Stimulated activated CD4-positive, alpha-beta T cell treated with anti-CD3 and anti-CD28 coated beads, Interleukin-12 subunit alpha, Interleukin-12 subunit beta, amount 100 ng/mL, for 24 hours (primary cell): Measurements from ENCODE around the gene ANTXR1.

Source experiments
- DNase-seq, 2 experiments: peaks; one replicate each; pipeline ENCODE4 v3.0.0-alpha.2; 2020; ENCODE audit warnings: low read depth in 2 of 2

The ANTXR1 gene

DNA sequence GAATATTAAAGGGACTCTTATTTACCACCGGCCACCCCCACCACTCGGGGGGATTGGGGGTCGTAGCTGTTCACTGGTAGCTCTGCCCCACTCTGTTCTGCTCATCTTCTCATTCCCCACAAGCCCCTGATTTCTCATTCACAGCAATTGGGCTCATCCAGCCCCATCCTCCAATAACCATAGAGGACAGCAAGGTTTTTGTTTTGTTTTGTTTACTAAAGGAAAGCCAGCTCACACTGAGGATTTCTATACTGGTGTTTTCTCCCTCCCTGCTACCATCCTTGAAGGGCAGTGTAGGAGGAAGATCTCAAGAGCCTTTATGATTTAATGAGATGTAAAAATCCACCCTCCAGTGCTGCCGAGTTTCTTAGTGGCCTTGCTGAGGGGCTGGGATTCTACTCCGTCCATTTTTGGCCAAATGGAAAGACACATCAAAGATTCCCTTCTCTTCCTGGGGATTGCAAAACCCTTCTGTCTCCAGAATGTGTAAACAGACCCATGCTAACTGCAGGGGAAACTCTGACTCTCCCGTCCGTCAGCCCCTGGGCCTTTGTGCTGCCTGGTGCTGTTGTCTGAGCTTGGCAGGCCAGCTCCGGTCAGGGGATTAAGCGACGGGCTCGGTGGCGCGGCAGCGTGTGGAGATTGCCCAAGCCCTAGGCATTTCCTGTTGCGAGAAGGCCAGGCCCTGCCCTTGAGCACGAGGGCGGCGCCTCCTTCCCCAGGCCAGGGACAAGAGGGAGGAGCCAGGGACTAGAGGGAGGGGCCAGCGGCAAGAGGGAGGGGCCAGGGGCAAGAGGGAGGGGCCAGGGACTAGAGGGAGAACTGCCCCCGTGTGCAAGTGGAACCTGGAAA lies 165.0 kb downstream of the ANTXR1 start:
- DNase-seq, result peak in 1 of 2 experiments; percentile 0

DNA sequence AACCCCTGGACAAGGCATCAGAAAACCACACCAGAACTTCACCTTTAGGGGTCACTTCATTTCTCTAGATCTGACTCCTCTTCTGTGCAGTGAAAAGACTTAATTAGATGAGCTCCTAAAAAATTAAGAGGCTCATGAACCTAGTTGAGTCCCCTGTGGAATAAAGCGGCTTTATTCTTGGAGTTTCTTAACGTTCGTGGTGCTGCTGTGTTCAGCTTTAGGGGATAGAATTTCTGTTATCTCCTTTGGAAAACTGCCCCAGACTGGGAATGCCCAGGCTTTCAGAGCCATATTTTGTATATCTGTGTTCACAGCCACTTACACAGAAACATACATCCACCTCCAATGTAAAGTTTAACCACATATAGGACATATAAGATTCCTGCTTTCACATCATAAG lies 165.8 kb downstream of the ANTXR1 start:
- DNase-seq, result no peak

DNA sequence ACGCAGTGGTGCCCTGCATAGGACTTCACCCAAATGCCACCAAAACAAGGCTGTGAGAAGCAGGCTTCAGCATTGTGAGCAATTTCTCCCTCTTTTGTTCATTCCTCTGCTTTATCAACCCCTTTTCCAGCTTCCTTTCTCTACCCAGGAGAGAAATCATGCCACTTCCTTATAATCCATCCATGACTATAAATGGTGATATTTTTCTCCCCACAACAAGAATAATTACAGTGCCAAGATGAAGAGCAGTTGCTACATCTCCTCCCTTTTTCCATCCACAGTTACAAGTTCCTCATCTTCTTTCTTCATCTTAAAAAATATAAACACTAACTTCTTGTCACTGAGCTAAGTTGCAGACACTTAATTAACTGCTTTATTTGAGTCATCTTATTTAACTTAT lies 167.2 kb downstream of the ANTXR1 start:
- DNase-seq, result no peak

DNA sequence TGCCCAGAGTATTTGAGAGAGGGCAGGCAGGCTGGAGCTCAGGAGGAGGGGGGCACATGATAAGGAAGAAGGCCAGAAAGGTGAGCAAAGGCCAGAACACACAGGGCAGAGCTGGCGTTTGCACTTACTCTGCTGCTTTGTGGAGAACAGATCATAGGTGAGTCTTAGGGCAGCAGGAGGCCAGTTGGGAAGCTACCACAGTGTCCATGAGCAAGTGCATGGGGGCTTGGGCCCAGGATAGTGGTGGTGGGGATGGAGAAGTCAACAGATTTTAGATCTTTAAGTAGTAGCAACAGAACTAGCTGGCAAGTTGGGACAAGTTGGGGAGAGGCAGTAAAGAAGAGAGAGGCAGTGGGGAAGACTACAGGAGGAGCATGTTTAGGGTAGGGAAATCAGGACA lies 168.0 kb downstream of the ANTXR1 start:
- no peak for DNase-seq

DNA sequence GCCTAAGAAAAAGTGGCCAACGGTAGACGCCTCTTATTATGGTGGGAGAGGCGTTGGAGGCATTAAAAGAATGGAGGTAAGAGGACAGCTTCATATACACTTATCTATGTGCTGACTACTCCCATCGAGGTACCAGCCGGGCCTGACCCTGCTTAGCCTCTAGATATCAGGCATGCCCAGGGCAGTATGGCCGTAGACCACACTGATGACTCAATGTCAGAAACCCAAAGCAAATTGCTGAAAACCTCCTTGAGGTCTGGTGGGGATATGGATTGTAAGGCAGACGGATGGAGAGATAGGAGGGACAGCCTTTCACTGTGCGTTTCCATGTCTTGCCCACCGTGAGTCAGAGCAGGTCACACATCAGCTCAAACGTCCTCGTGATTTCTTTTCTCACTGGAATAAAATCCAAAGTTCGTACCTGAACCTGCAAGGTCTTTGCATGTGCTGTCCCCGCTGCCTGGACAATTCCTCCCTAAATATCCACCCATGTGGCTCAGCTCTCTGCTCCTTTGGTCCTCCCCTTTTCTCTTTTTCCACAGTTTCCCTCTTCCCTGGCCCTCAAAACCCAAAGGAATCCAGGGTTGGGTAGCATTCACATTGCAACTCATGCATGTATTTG lies 168.9 kb downstream of the ANTXR1 start:
- DNase-seq, result no peak

DNA sequence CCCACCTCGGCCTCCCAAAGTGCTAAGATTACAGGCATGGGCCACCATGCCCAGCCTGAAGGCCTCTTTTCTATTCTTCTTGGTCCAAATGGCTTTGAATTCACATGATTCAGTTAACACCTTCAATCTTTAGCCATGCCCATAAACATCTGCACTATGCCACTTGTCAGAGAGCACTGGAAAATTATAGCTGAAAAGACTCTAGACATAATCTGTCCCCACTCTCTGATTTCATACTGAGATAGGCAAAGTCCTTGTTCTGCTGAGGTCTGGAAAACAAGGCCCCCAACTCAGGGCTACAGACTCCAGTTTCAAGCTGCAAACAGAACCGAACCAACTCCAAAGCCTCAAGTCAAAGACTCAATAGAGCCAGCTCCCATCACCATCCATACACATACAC lies 170.7 kb downstream of the ANTXR1 start:
- DNase-seq, result no peak

DNA sequence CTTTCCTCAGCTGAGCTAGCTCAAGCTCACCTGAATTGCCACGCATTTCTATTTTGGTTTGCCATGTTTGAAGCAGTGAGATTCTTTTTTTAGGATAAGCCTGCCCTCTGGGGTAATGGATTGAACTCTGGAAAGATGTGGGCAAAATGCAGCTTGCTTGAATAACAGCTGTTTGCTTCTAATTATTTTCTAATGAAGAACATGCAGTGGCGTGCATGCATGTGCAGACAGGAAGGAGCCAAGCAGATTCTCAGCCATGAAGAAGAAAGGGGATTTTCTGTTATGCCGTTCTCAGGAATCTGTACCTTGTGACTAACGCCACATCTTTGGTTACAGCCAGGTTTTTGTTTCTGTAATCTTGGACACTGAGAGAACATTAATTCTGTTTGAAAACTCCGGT lies 171.2 kb downstream of the ANTXR1 start:
- no peak for DNase-seq

DNA sequence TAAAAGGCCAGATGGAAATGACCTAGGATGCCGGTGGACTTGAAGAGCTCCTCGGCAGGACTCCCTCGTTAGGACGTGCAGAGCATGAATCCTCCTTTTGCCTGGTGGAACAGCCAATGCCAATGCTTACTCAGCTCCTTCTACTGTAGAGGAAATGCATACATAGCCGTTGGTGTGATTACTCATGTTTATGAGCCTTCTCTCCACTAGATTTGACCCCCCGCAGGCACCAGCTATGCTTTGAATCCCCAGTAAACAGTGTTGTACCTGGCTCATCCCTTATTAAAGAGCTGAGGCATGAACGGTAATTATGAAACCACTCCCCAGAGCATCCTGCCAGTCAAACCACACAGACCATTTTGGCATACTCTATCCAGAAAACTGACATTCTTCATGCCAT lies 172.8 kb downstream of the ANTXR1 start:
- no peak for DNase-seq

DNA sequence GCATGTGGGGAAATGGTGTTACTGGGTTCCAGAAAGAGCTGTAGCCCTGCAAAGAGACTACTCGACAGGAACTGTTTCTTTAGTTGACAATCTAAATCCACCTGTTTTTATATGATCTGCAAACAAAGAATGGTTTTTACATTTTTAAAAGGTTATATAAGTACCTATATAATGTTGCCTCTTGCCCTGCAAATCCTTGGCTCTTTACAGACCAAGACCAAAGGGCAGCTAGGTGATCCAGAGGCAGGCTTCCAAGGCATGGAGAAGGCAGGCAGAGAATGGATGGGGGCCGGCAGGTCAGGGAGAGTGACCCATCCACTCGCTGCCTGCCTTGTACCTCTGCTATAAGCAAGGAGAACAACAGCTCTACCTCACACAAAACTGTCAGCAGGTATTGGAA lies 173.6 kb downstream of the ANTXR1 start:
- DNase-seq, result no peak

DNA sequence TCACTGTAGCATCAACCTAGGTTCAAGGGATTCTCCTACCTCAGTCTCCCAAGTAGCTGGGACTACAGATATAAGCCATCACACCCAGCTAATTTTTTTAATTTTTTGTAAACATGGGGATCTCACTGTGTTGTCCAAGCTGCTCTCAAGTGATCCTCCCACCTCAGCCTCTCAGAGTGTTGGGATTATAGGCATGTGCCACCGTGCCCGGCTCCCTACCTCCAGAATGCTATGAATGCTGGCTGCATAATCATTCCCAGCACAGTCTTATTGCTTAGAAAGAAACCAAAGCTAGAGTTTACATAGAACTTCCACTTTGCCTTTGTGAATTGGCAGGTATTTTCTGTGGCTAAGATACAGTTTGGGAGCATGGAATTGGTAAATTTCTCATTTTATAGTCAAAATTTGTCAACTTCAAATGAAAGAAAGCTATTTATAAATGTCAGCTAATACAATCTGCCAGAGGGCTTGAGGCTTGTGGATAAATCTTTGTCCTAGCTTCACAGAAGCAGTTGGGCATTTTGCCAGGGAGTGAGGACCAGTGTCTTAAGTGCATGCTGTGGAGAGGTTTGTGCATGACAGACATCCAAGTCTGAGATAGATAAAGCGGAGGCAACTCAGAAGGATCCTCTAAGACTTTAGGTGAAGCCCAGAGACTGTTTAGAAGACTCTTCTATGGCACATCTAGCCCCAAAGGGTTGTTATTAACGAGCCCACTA lies 175.4 kb downstream of the ANTXR1 start:
- no peak for DNase-seq

DNA sequence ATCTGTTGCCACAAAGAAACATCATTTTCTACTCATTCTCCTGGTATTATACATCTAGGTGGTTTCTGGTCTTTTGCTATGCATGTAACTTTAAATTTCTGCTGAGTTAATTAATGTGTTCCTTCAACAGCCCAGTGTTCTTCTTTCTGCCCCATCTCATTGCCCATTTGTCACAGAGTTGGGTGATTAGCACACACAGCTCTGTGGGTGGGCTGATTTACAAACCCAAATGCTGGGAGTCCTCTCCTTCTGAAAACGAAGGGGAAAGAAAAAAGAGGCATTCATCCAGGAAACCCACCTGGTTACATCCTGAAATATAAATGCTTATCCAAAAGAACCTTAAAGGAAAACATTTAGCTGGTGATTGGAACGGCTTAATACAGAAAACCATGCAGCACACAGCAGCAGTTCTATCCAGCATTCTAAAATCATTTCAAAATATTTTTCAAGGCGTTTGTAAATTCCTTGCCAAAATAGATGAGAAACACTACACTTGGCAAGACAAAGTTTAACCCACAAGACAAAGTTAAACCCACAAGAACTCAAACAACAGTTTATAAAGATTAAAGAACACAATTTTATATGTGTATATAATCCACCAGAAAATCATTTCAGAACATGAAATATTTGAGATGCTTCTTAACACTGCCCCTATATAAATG lies 177.9 kb downstream of the ANTXR1 start:
- no peak for DNase-seq

DNA sequence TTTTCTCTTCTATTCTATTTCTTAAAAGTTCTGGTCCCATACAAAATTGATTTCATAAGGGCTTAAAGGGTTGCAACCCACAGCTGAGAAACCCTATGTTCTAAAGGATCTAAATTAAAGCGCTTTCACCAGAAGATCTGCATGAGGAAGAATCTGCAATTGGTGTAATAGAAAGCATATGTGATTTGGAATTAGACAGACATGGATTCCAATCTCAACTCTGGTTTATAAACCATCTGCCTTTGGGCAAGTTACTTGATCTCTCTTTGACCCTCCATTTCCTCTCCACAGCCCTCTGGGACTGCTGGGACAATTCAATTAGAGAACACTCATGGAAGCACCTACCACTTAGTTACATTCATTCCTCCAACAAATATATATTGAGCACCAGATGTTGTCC lies 178.7 kb downstream of the ANTXR1 start:
- no peak for DNase-seq

DNA sequence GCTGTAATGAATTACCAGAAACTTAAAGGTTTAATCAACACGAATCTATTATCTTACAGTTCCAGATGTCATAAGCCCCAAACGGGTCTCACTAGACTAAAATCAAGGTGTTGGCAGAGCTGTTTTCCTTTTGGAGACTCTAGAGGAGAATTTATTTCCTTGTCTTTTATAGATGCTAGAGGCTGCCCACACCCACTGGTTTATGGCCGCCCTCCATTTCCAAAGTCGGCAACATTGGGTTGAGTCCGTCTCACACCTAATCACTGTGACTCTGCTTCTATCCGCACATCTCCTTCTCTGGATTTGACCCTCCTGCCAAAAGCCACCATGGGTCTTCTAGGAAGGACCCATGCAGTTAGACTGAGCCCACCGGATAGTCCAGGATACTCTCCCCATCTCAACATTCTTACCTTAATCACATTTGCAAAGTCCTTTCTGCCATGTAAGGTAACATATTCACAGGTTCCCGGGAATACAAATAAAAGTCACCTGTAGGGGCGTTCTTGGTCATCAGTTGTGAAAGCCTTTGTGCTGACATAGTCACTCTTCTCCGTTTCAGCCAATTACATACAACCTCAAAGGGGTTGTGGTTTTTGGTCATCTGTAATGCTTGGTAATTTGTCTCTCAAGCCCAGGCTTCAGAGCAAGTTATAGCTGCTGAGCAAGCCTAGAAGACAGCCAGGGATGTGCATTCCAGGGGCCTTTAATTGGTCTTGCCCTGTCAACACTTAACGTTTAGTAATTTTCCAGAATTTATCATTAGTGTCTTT lies 179.4 kb downstream of the ANTXR1 start:
- no peak for DNase-seq

DNA sequence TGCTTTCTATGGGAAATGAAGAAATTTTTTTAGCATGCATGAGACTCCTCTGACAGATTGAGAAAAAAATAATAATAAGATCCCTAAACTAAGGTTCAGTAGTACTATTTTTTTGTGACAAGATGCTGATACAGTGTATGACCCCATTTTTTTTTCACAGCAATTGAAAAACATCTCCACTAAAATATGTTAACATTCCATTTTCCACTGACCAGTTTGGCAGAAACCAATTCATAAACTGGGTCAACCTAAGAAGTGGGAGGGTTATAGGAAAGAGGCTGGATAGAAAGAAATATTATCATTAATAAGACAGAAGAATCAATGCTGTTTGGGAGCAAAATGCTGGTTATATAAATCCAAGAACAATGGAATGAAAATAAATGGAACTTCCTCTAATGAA lies 182.7 kb downstream of the ANTXR1 start:
- no peak for DNase-seq

DNA sequence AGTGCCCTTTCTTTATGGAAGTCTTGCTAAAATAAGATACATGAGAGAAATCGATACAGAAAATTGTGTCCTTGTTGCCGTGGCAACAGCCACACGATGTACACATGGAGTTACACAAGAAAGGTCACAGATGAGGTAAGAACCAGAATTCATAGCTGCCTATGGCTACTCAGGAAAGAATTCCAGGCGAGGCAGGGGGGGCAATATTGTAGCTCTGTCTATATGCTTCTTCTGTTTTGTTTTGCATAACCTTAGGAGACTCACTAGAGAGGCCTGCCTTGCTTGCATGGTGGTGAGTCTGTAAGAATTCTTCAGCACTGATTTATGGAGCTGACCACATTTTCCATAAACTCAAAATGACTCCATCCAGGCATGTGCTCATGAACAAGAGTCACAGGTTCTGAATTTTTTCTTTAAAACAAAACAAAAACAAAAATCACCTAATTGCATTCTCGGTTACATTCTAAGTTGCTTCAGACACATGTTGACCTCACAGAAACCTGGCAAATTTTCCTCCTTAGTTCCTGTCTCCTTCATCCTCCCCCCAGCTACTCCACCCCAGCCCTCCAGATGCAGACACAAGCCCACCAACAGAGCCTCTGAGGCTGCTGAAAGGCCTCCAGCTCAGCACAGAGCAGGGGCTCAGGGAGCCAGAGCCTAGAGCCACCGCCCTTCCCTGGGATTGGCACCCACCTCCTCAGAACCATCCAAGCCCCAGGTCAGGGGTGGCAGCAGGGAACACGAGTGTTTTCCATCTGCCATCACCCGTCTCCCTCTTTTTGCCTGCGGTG lies 183.5 kb downstream of the ANTXR1 start:
- no peak for DNase-seq

DNA sequence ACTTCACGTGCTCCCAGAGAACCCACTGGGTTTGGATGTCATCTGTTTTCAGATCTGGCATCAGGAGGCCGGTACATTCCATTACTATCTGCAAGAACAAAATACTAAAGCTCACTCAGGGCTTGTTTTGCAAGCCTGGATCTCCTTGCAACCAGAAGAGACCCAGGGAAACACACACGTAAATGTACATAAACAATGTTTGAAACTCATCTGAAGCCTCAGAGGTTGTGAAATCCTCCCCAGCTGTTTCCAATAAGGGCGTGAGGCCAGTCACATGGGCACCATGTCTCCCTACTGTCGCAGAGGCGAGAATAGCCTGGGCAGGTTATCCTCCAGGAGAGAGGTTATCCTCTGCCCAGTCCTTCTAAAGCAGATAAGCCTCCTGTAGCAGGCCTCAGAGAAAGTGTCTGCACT lies 187.1 kb downstream of the ANTXR1 start:
- DNase-seq, result no peak

DNA sequence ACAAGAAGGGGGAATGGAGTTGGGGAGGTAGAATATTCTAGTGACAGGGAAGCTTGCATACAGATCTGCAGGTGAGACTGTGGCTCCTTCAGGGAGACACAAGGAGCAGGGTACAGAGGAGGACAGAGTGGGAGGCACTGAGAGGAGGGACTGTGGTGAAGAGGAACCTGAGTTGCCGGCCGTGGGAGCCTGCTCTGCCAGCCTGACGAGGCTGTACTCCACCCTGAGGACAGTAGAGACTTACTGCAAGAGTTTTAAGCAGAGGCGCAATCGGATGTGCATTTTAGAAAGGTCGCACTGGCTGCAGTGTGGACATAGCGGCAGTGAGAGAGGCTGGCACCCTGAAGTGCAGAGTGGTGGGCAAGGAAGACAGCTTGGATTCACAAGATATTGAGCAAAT lies 188.3 kb downstream of the ANTXR1 start:
- DNase-seq, result no peak

DNA sequence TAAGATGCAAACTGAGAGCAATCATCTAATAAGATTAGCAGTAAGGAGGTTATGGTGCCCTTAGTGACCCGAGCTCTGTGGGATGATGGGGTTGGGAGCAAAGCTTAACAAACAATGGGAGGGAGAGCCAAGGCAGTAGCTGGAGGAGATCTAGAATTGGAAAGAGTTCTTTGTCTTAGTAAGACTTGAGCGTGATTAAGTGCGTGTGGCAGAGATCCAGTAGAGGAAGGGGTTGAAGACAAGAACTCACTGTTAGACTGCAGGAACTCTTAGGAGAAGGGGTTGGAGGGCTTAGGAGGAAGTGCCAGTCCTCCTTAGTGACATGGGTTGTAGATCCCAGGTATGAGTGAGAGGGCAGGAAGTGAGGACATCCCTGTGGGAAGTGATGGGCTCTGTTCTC lies 189.3 kb downstream of the ANTXR1 start:
- no peak for DNase-seq

DNA sequence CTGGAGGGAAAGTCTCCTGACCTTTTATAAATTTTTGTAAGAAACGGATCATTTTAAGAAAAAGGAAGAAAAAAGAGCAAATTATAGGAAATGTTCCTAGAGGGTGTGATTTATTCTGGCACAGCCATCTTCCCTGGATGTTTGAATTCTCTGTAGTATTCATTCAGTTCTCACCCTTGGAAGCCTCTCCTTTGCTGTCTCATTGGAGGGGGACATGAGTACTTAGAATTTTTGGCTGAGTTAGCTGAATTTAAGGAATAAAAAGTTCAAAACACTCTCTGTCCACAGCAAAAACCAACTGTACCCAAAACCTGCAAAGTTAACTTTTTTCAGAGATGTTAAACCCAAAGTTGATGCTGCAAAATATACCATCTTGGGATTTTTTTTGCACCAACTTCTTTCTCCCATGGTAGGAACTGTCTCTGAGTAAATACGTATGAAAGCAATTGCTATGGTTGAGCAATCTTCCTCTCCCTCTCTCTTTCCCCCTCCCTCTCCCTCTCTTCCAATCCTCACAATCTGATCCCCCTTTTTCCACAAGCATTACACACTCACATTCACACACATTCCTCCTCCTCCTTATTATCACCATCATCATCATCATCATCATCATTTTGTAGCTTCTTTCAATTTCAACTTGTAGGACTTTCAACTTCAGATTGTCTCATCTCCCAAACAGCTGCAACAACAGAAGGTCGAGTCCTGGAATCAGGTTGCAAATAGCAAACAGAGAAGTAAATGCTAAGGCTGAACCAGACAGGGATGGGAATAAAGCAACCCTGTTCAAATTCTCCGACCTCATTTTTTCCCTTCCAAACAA lies 190.4 kb downstream of the ANTXR1 start:
- DNase-seq, result no peak

DNA sequence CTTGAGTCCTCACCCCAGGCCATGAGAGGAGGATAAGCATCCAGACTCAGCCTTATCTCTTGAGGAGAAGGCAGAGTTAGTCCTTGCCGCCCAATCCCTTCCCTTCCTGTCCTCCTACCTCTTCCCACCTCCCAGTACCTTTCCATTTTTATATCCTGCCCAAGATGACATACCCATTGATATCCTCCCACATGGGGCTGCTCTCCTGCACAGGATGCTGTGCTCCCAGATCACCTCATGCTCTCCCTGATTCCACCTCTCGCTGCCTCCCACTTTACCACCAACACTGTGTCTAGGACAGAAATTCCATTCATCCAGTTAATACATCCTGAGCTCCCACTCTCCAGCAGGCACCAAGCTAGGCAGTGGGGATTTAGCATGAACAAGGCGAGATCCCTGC lies 191.7 kb downstream of the ANTXR1 start:
- DNase-seq, result no peak
